GM12878 (cell line): ENCODE results near the gene TRIM17. TPM values are rescaled to one million over a fixed set of nuclear protein-coding genes. Genes with fewer than 3 reads are reported as not detected.

Source experiments
- ATAC-seq: fragments of 200-7000 bp; cut with Tn5 transposase; 3 replicates; pipeline ENCODE4 v1.9.1; 2020; ENCODE audit warnings: mild to moderate bottlenecking, moderate library complexity
- BruUV-seq: library from RNA; stranded (reverse); fragments of 400-500 nt; replicated peaks from 2 replicates; lab custom pipeline; 2021; lab: Mats Ljungman, UMichigan
- CTCF ChIA-PET: fragments of 300-600 bp; sonication (Branson Sonifier 250); formaldehyde crosslinking; extraction: SDS; loops from one replicate; lab custom pipeline; 2021; ENCODE audit warnings: inconsistent platforms; lab: Yijun Ruan, JAX
- POLR2A ChIA-PET: fragments of 350-600 bp; formaldehyde crosslinking; extraction: SDS; loops from one replicate; lab custom pipeline; 2021; ENCODE audit warnings: inconsistent platforms; lab: Charles Lee
- RAD21 ChIA-PET: fragments of 300-600 bp; sonication (Branson Sonifier 250); formaldehyde crosslinking; loops from one replicate; lab custom pipeline; 2023; ENCODE audit warnings: antibody characterized with exemption; ENCODE audit not compliant: unreplicated experiment; lab: Charles Lee
- SMC1A ChIA-PET: fragments of 300-600 bp; sonication (Branson Sonifier 250); formaldehyde crosslinking; loops from one replicate; lab custom pipeline; 2023; ENCODE audit not compliant: unreplicated experiment, uncharacterized antibody; lab: Charles Lee
- DNase-seq: peaks from one replicate; pipeline ENCODE4 v3.0.0-alpha.2; 2011; ENCODE audit warnings: low read depth, low spot score
- FAIRE-seq: peaks from 3 replicates; lab custom pipeline; 2011; peaks lifted over from hg19 to GRCh38; lab: Jason Lieb, UNC
- H2AFZ ChIP-seq: 2 replicates; pipeline ENCODE4 v1.6.0; 2011; ENCODE audit warnings: low read depth, low read length, control low read depth; ENCODE audit not compliant: control insufficient read depth
- H3K27ac ChIP-seq: 2 replicates; pipeline ENCODE4 v1.5.1; 2011; ENCODE audit warnings: control low read depth; ENCODE audit not compliant: control insufficient read depth, insufficient read depth
- H3K27me3 ChIP-seq, 2 experiments: replicated peaks in 1 of 2; 2 replicates each; pipeline versions ENCODE4 v1.6.0 to v1.6.1; 2011; ENCODE audit warnings: low read length in 1 of 2; ENCODE audit not compliant: control insufficient read depth in 2 of 2, insufficient read depth in 2 of 2
- H3K36me3 ChIP-seq, 2 experiments: 2 replicates each; pipeline ENCODE4 v1.5.1; 2011; ENCODE audit warnings: low read length in 1 of 2; ENCODE audit not compliant: control insufficient read depth in 2 of 2, insufficient read depth in 2 of 2
- H3K4me1 ChIP-seq: 2 replicates; pipeline ENCODE4 v1.6.1; 2011; ENCODE audit warnings: mild to moderate bottlenecking, low read length, moderate library complexity, mixed read lengths; ENCODE audit not compliant: control insufficient read depth, insufficient read depth
- H3K4me2 ChIP-seq: 2 replicates; pipeline ENCODE4 v1.6.0; 2011; ENCODE audit warnings: control low read depth; ENCODE audit not compliant: control insufficient read depth, insufficient read depth
- H3K4me3 ChIP-seq: fragments of 200-600 bp; sonication (generic); 2 replicates; pipeline ENCODE4 v1.5.1; 2016
- H3K79me2 ChIP-seq: 2 replicates; pipeline ENCODE4 v1.6.0; 2011; ENCODE audit warnings: low read length; ENCODE audit not compliant: control insufficient read depth, insufficient read depth
- H3K9ac ChIP-seq: 2 replicates; pipeline ENCODE4 v1.8.0; 2011; ENCODE audit warnings: low read length, control low read depth, mixed read lengths; ENCODE audit not compliant: control insufficient read depth, insufficient read depth
- H3K9me3 ChIP-seq: replicated peaks from 3 replicates; pipeline ENCODE4 v1.5.1; 2011; ENCODE audit warnings: mild to moderate bottlenecking, low read length; ENCODE audit not compliant: control insufficient read depth, insufficient read depth
- H4K20me1 ChIP-seq: 2 replicates; pipeline ENCODE4 v1.6.0; 2011; ENCODE audit not compliant: control insufficient read depth, insufficient read depth
- BCLAF1 ChIP-seq: fragments of 450-650 bp; IDR thresholded peaks from 2 replicates; pipeline ENCODE4 v1.6.1; 2017; ENCODE audit warnings: antibody characterized with exemption, mild to moderate bottlenecking, moderate library complexity
- GABPA ChIP-seq: IDR thresholded peaks from 2 replicates; pipeline ENCODE4 v1.6.1; 2014; ENCODE audit warnings: antibody characterized with exemption, low read depth, mild to moderate bottlenecking, inconsistent platforms
- NFYA ChIP-seq: IDR thresholded peaks from 2 replicates; pipeline ENCODE4 v1.6.1; 2011; ENCODE audit warnings: low read depth, mild to moderate bottlenecking, low read length, improper control_type of control experiment, borderline replicate concordance
- RUNX3 ChIP-seq: IDR thresholded peaks from 2 replicates; pipeline ENCODE4 v1.6.1; 2012; ENCODE audit warnings: low read length, inconsistent platforms
- SREBF2 ChIP-seq: IDR thresholded peaks from 2 replicates; pipeline ENCODE4 v1.6.1; 2012; ENCODE audit warnings: mild to moderate bottlenecking, low read length
- ZNF622 ChIP-seq: fragments of 450-650 bp; IDR thresholded peaks from 2 replicates; pipeline ENCODE4 v1.6.1; 2017; ENCODE audit warnings: mild to moderate bottlenecking, inconsistent platforms
- WGBS: methylation state at CpG from one replicate; pipeline ENCODE4 v1.1.6; 2016; ENCODE audit warnings: low lambda C conversion rate; ENCODE audit not compliant: insufficient replicate concordance, insufficient coverage; ENCODE audit errors: missing lambda C conversion rate; 5-methylcytosine and 5-hydroxymethylcytosine counted together
- in situ Hi-C: fragments of 300-500 bp; cut with MboI; formaldehyde crosslinking; loops from 9 replicates; pipeline ENCODE4 v1.14.3; 2018; ENCODE audit warnings: mixed read lengths
- intact Hi-C: fragments of 100-400 bp; cut with micrococcal nuclease; formaldehyde crosslinking; loops from one replicate; pipeline ENCODE4 v1.14.2; 2022; ENCODE audit not compliant: unreplicated experiment
- polyA plus RNA-seq, 11 experiments: library from polyadenylated mRNA; depleted of rRNA in 4 of 11; unstranded in 6 of 11; stranded (reverse) in 5 of 11; fragments of >200 nt; fragmentation: Nextera tagmentation in 4 of 11; fragmentation: Illumina TruSeq in 1 of 11; extraction: Ambion mirVana in 4 of 11; extraction: Trizol in 1 of 11; gene quantifications; 1 replicate in 1 of 11; 2 replicates in 10 of 11; pipeline versions ENCODE4 v1.2.1 to v1.2.3, GENCODE V29; 2011 to 2016; ENCODE audit warnings: inconsistent platforms in 2 of 11, missing spikeins in 2 of 11, low read depth in 1 of 11
- total RNA-seq, 4 experiments: library from RNA; depleted of rRNA in 3 of 4; stranded (reverse); fragments of >200 nt in 3 of 4; fragmentation: Illumina TruSeq in 1 of 4; extraction: Trizol in 1 of 4; gene quantifications; 2 replicates each; pipeline versions ENCODE4 v1.2.1 to v1.2.3, GENCODE V29; 2013 to 2021

Gene TRIM17
- total and polyA plus RNA-seq, 10 of the 15 experiments (the other 5 are each of a cell fraction or from before 2014, with no cell fraction given), result 0.16 to 0.32 TPM; not detected in 8

- in situ Hi-C loops, result no loop called here
- H3K9ac ChIP-seq, result no peak overlapping the region
Measured at GRCh38 chr1:228373681-228374571, 42.7 kb downstream of the TRIM17 start.

More at GRCh38 chr1:228373681-228374571, 42.7 kb downstream of the TRIM17 start:
- WGBS, result 20% methylated on average over 14 of the region's 14 CpGs
- H3K4me3 ChIP-seq, result no peak overlapping the region
- ATAC-seq, result no peak
- no peaks in the 10 kb centered on the region for H3K79me2 ChIP-seq
- no peak for TF ChIP-seq NFYA
- TF ChIP-seq SREBF2, result no peak
- no peak for TF ChIP-seq GABPA
- TF ChIP-seq RUNX3, result no peak
- no peak for TF ChIP-seq ZNF622
- no peak for TF ChIP-seq BCLAF1
- no peaks in the 10 kb centered on the region for H4K20me1 ChIP-seq
- ChIA-PET CTCF (no interaction called here), SMC1A (no interaction called here), POLR2A (no interaction called here), RAD21 (no interaction called here)
- no peak overlapping the region for H2AFZ ChIP-seq
- no peak overlapping the region for H3K27ac ChIP-seq
- BruUV-seq, result no TSS peak
- H3K4me1 ChIP-seq, result no peaks in the 10 kb centered on the region
- H3K4me2 ChIP-seq, result no peak overlapping the region
- DNase-seq, result no peak
- H3K9me3 ChIP-seq, result no peaks in the 10 kb centered on the region; the same call in 2 of the 3 replicates
- FAIRE-seq, result no peak
- no peaks in the 10 kb centered on the region for H3K36me3 ChIP-seq
- H3K27me3 ChIP-seq, result peaks cover 0 to 1% of the 10 kb centered on the region in 2 experiments; a peak in 2 of 4 replicates
- intact Hi-C loops, result no loop called here
